ENCODE results near the gene BHMT2.
A peak's percentile ranks its signal among the peaks of the same experiment; 100 is the strongest.

The BHMT2 gene

DNA sequence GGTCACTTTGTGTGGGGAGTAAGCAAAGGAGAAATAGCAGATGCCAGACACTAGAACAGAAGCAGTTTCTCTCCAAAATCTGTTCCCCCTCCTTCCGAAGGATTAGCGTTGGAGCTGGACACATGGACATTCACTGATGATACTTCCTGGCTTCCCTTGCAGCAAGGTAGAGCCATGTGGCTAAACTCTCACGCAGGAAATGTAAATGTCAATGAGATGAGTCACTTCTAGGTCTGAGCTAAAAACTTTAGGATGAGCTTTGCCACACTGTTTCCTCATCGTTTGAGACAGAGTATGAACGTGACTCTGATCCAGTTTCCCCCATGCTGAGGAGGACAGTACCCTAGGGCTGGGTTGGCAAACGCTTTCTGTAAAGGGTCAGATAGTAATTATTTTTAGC is 5.1 kb downstream of the BHMT2 start:
- no peak overlapping the region for H2AK5ac ChIP-seq (ENCODE audit: low read depth, low read length)
- no peak overlapping the region for H2BK5ac ChIP-seq (ENCODE audit: low read length)
- peaks cover 0 to 3% (median 0%) of the 10 kb centered on the region in 3 experiments for H3K27me3 ChIP-seq (ENCODE audit: control insufficient read depth in 3 of 3, insufficient read depth in 3 of 3, low read depth in 1 of 3, low read length in 3 of 3)
- H2AFZ ChIP-seq (ENCODE audit: low read length): no peak overlapping the region
- no peaks in the 10 kb centered on the region for H3K79me1 ChIP-seq (ENCODE audit: low read depth, low read length)
- H3K9me3 ChIP-seq (replicated peaks in 1 of 2; ENCODE audit: control insufficient read depth in 2 of 2, insufficient read depth in 1 of 2, low read depth in 1 of 2, low read length in 2 of 2): peaks cover 0 to 7% of the 10 kb centered on the region in 2 donors
- no peak overlapping the region for H3K4me2 ChIP-seq (ENCODE audit: insufficient read depth, low read length, poor library complexity, severe bottlenecking)
- no peak overlapping the region for H3K18ac ChIP-seq (ENCODE audit: low read length)
- H2BK15ac ChIP-seq (ENCODE audit: low read length): no peak overlapping the region
- H4K91ac ChIP-seq (ENCODE audit: low read depth, low read length, poor library complexity): no peak overlapping the region
- H3K4me1 ChIP-seq (ENCODE audit: control insufficient read depth in 2 of 2, insufficient read depth in 1 of 2, low read depth in 1 of 2, low read length in 2 of 2): no peaks in the 10 kb centered on the region
- no peaks in the 10 kb centered on the region for H3K36me3 ChIP-seq (replicated peaks in 1 of 2; ENCODE audit: control insufficient read depth in 2 of 2, insufficient read depth in 2 of 2, low read length in 2 of 2)
- no peak overlapping the region for H3K27ac ChIP-seq (replicated peaks; ENCODE audit: low read length)
- no peak for DNase-seq (ENCODE audit: low spot score)
- H3K14ac ChIP-seq (ENCODE audit: low read length): no peak overlapping the region
- H3K23ac ChIP-seq (ENCODE audit: low read depth, low read length, poor library complexity): no peak overlapping the region
- WGBS, 2 donors (ENCODE audit: extremely low coverage in 2 of 2, insufficient read length in 2 of 2, insufficient replicate concordance in 1 of 2): no CpG with 5 or more reads among the region's 6 CpGs
- H4K8ac ChIP-seq (ENCODE audit: low read depth, low read length): no peak overlapping the region
- H2BK12ac ChIP-seq (ENCODE audit: low read length): no peak overlapping the region
- H3K4ac ChIP-seq (ENCODE audit: low read length): no peak overlapping the region
- H3K4me3 ChIP-seq (ENCODE audit: low read length in 2 of 2): no peak overlapping the region
- H2BK120ac ChIP-seq (ENCODE audit: low read depth, low read length): no peak overlapping the region
- no peak overlapping the region for H3K9ac ChIP-seq (ENCODE audit: low read depth, low read length, poor library complexity)

DNA sequence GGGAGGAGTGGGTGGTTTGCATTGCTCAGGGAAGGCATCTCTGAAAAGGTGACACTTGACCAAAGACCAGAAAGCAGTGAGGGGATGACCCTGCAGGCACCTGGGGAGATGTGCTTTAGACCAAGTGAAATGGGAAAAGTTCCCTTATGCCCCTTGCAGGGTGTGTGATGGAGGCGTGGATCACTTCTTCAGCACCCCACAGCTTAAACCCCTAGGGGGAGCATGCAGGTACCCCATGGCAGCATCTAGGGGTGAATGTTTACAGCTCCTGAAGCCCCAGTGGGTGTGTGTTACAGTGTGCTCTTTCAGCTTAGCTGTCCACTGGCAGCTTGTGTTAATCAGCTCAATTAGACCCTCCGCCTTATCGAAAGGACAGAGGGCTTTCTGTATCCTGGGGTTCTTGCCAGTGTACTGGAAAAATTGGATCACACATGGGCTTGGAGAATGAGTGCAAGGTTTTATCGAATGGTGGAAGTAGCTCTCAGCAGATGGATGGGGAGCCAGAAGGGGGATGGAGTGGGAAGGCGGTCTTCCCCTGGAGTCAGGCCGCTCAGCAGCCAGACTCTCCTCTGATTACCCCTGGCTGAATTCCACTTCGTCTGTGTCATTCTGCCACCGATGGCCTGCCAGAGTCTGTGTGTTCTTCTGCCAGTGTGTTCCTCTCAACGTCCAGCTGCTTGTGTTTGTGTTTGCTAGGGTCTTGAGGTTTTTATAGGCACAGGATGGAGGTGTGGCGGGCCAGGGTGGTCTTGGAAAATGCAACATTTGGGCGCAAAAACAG is 6.3 kb downstream of the BHMT2 start:
- Histone ChIP-seq H3K36me3 (replicated peaks in 1 of 2; ENCODE audit: control insufficient read depth in 2 of 2, insufficient read depth in 2 of 2, low read length in 2 of 2) (no peaks in the 10 kb centered on the region), H4K91ac (ENCODE audit: low read depth, low read length, poor library complexity) (no peak overlapping the region), H3K27ac (replicated peaks; ENCODE audit: low read length) (no peak overlapping the region), H3K9me3 (replicated peaks in 1 of 2; ENCODE audit: control insufficient read depth in 2 of 2, insufficient read depth in 1 of 2, low read depth in 1 of 2, low read length in 2 of 2) (peaks cover 0 to 3% of the 10 kb centered on the region in 2 donors), H3K18ac (ENCODE audit: low read length) (no peak overlapping the region), H2BK12ac (ENCODE audit: low read length) (no peak overlapping the region), H3K79me1 (ENCODE audit: low read depth, low read length) (no peaks in the 10 kb centered on the region), H3K9ac (ENCODE audit: low read depth, low read length, poor library complexity) (no peak overlapping the region), H3K4me1 (ENCODE audit: control insufficient read depth in 2 of 2, insufficient read depth in 1 of 2, low read depth in 1 of 2, low read length in 2 of 2) (no peaks in the 10 kb centered on the region), H3K27me3 (ENCODE audit: control insufficient read depth in 3 of 3, insufficient read depth in 3 of 3, low read depth in 1 of 3, low read length in 3 of 3) (peaks cover 0 to 3% (median 0%) of the 10 kb centered on the region in 3 experiments), H2AFZ (ENCODE audit: low read length) (no peak overlapping the region), H2BK5ac (ENCODE audit: low read length) (no peak overlapping the region), H4K8ac (ENCODE audit: low read depth, low read length) (no peak overlapping the region), H2AK5ac (ENCODE audit: low read depth, low read length) (no peak overlapping the region), H3K4me3 (ENCODE audit: low read length in 2 of 2) (peak overlapping the region in 1 of 2 donors; percentile 32), H2BK15ac (ENCODE audit: low read length) (no peak overlapping the region), H3K23ac (ENCODE audit: low read depth, low read length, poor library complexity) (no peak overlapping the region), H3K4ac (ENCODE audit: low read length) (no peak overlapping the region), H3K4me2 (ENCODE audit: insufficient read depth, low read length, poor library complexity, severe bottlenecking) (no peak overlapping the region), H2BK120ac (ENCODE audit: low read depth, low read length) (no peak overlapping the region), H3K14ac (ENCODE audit: low read length) (no peak overlapping the region)
- no peak for DNase-seq (ENCODE audit: low spot score)
- WGBS, 2 donors (ENCODE audit: extremely low coverage in 2 of 2, insufficient read length in 2 of 2, insufficient replicate concordance in 1 of 2): no CpG with 5 or more reads among the region's 11 CpGs

DNA sequence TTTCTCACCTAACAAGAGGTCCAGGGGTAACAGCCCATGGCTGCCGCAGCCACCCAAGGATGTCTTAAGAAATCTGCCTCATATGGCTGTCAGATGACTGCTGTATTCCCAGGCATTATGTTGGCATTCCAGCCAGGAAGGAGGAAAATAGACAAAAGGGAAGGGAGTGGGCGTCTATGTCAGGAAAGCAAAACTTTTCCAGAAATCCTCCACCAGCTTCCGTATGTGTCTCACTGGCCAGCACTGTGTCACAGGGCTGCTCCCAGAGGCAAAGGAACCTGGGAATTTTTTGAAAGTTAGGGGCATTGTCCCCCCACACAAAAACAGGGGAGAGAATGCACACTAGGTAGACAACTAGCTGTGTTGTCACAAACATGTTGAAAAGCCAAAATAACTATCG is 7.3 kb downstream of the BHMT2 start:
- Histone ChIP-seq H3K27me3 (ENCODE audit: control insufficient read depth in 3 of 3, insufficient read depth in 3 of 3, low read depth in 1 of 3, low read length in 3 of 3) (peaks cover 0 to 3% (median 0%) of the 10 kb centered on the region in 3 experiments), H2BK5ac (ENCODE audit: low read length) (no peak overlapping the region), H3K4ac (ENCODE audit: low read length) (no peak overlapping the region), H3K36me3 (replicated peaks in 1 of 2; ENCODE audit: control insufficient read depth in 2 of 2, insufficient read depth in 2 of 2, low read length in 2 of 2) (no peaks in the 10 kb centered on the region), H3K4me3 (ENCODE audit: low read length in 2 of 2) (no peak overlapping the region), H3K27ac (replicated peaks; ENCODE audit: low read length) (no peak overlapping the region), H3K79me1 (ENCODE audit: low read depth, low read length) (no peaks in the 10 kb centered on the region), H2BK120ac (ENCODE audit: low read depth, low read length) (no peak overlapping the region), H3K4me2 (ENCODE audit: insufficient read depth, low read length, poor library complexity, severe bottlenecking) (no peak overlapping the region), H2AK5ac (ENCODE audit: low read depth, low read length) (no peak overlapping the region), H3K14ac (ENCODE audit: low read length) (no peak overlapping the region), H3K23ac (ENCODE audit: low read depth, low read length, poor library complexity) (no peak overlapping the region), H4K8ac (ENCODE audit: low read depth, low read length) (no peak overlapping the region), H3K18ac (ENCODE audit: low read length) (no peak overlapping the region), H3K4me1 (ENCODE audit: control insufficient read depth in 2 of 2, insufficient read depth in 1 of 2, low read depth in 1 of 2, low read length in 2 of 2) (no peaks in the 10 kb centered on the region), H3K9me3 (replicated peaks in 1 of 2; ENCODE audit: control insufficient read depth in 2 of 2, insufficient read depth in 1 of 2, low read depth in 1 of 2, low read length in 2 of 2) (peaks cover 0 to 3% of the 10 kb centered on the region in 2 donors), H2AFZ (ENCODE audit: low read length) (no peak overlapping the region), H4K91ac (ENCODE audit: low read depth, low read length, poor library complexity) (no peak overlapping the region), H2BK15ac (ENCODE audit: low read length) (no peak overlapping the region), H3K9ac (ENCODE audit: low read depth, low read length, poor library complexity) (no peak overlapping the region), H2BK12ac (ENCODE audit: low read length) (no peak overlapping the region)
- no CpG with 5 or more reads among the region's 4 CpGs for WGBS, 2 donors (ENCODE audit: extremely low coverage in 2 of 2, insufficient read length in 2 of 2, insufficient replicate concordance in 1 of 2)
- no peak for DNase-seq (ENCODE audit: low spot score)

DNA sequence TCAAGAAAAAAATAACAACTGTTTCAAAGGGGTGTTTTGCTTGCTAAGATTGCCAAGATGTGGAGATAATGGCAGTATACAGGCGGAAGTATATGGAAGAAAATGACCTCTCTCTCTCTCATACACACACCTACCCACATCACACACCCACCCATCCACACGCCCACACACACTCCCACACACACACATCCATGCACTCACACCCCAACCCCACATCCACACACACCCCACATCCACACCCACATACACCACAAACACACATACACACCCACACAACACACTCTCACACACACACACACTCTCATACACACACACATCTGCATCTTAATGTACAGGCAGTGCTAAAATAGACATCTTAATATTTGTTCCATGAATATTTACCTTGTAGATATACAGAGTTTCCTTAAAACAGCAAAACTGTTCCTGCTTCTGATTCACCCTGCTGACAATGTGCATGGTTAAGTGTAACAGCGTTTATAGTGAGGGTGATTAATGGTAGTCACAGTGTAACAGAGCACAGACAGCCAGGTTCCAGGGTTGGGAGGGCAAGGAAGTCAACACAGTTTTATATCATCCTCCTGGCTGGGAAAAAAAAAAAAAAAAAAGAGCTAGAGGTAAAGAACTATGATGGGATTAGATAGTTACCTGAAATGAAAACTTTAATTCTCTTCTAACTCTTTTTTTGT is 8.3 kb downstream of the BHMT2 start:
- no peak overlapping the region for H4K91ac ChIP-seq (ENCODE audit: low read depth, low read length, poor library complexity)
- peaks cover 0 to 3% of the 10 kb centered on the region in 2 donors for H3K9me3 ChIP-seq (replicated peaks in 1 of 2; ENCODE audit: control insufficient read depth in 2 of 2, insufficient read depth in 1 of 2, low read depth in 1 of 2, low read length in 2 of 2)
- H3K27ac ChIP-seq (replicated peaks; ENCODE audit: low read length): no peak overlapping the region
- H2BK5ac ChIP-seq (ENCODE audit: low read length): no peak overlapping the region
- H3K36me3 ChIP-seq (replicated peaks in 1 of 2; ENCODE audit: control insufficient read depth in 2 of 2, insufficient read depth in 2 of 2, low read length in 2 of 2): no peaks in the 10 kb centered on the region
- no peak overlapping the region for H2BK15ac ChIP-seq (ENCODE audit: low read length)
- H3K4me3 ChIP-seq (ENCODE audit: low read length in 2 of 2): no peak overlapping the region
- H2BK12ac ChIP-seq (ENCODE audit: low read length): no peak overlapping the region
- peaks cover 0 to 3% (median 0%) of the 10 kb centered on the region in 3 experiments for H3K27me3 ChIP-seq (ENCODE audit: control insufficient read depth in 3 of 3, insufficient read depth in 3 of 3, low read depth in 1 of 3, low read length in 3 of 3)
- H3K4ac ChIP-seq (ENCODE audit: low read length): no peak overlapping the region
- no peak overlapping the region for H2AK5ac ChIP-seq (ENCODE audit: low read depth, low read length)
- no peaks in the 10 kb centered on the region for H3K4me1 ChIP-seq (ENCODE audit: control insufficient read depth in 2 of 2, insufficient read depth in 1 of 2, low read depth in 1 of 2, low read length in 2 of 2)
- H3K18ac ChIP-seq (ENCODE audit: low read length): no peak overlapping the region
- H3K23ac ChIP-seq (ENCODE audit: low read depth, low read length, poor library complexity): no peak overlapping the region
- H4K8ac ChIP-seq (ENCODE audit: low read depth, low read length): no peak overlapping the region
- H3K9ac ChIP-seq (ENCODE audit: low read depth, low read length, poor library complexity): no peak overlapping the region
- H3K4me2 ChIP-seq (ENCODE audit: insufficient read depth, low read length, poor library complexity, severe bottlenecking): no peak overlapping the region
- H2AFZ ChIP-seq (ENCODE audit: low read length): no peak overlapping the region
- H3K14ac ChIP-seq (ENCODE audit: low read length): no peak overlapping the region
- WGBS, 2 donors (ENCODE audit: extremely low coverage in 2 of 2, insufficient read length in 2 of 2, insufficient replicate concordance in 1 of 2): no CpG with 5 or more reads among the region's 3 CpGs
- H3K79me1 ChIP-seq (ENCODE audit: low read depth, low read length): no peaks in the 10 kb centered on the region
- DNase-seq (ENCODE audit: low spot score): no peak
- no peak overlapping the region for H2BK120ac ChIP-seq (ENCODE audit: low read depth, low read length)

Measured in neuronal stem cell (in vitro differentiated cells).